GM12892 (cell line): ENCODE results near the gene NBEA.

Experiments used
- POLR2A ChIP-seq: IDR thresholded peaks from 2 replicates; pipeline ENCODE4 v1.6.1; 2011; ENCODE audit warnings: low read depth, low read length, control low read depth
- POLR2AphosphoS5 ChIP-seq: IDR thresholded peaks from 2 replicates; pipeline ENCODE4 v1.6.1; 2011; ENCODE audit warnings: low read depth, low read length, control low read depth

GRCh38 chr13:34900288-34900739 lies 41.8 kb upstream of the NBEA start:
- TF ChIP-seq POLR2AphosphoS5: no peak
- TF ChIP-seq POLR2A: no peak
